NB4 (cell line): ENCODE results near the gene UBTD2.

ENCODE experiments used
- CTCF ChIP-seq: IDR thresholded peaks from one replicate; pipeline ENCODE4 v1.5.1; 2012; ENCODE audit warnings: low read depth, low read length
- MAX ChIP-seq: IDR thresholded peaks from 2 replicates; pipeline ENCODE4 v1.6.1; 2011; ENCODE audit warnings: low read depth, low read length
- MYC ChIP-seq: IDR thresholded peaks from 2 replicates; pipeline ENCODE4 v1.6.1; 2011; ENCODE audit warnings: low read depth, low read length
- POLR2A ChIP-seq: IDR thresholded peaks from 2 replicates; pipeline ENCODE4 v1.6.1; 2011; ENCODE audit warnings: mild to moderate bottlenecking; ENCODE audit not compliant: insufficient read length; ENCODE audit errors: extremely low read depth

GRCh38 chr5:172170251-172170701 is 113.3 kb downstream of the UBTD2 start:
- TF ChIP-seq CTCF (no peak), POLR2A (no peak), MYC (no peak), MAX (no peak)
